Glutamatergic neuron (in vitro differentiated cells): ENCODE results near the gene C2CD2. TPM values are rescaled to one million over a fixed set of nuclear protein-coding genes. Genes with fewer than 3 reads are reported as not detected.

Source experiments
- DNase-seq: peaks from one replicate; pipeline ENCODE4 v3.0.0; 2022
- H3K27ac Mint-ChIP-seq: one replicate; pipeline ENCODE4 v1.8.0; 2020; ENCODE audit warnings: mild to moderate bottlenecking, mixed read lengths, inconsistent platforms; ENCODE audit not compliant: unreplicated experiment
- H3K27me3 Mint-ChIP-seq: one replicate; pipeline ENCODE4 v1.8.0; 2020; ENCODE audit warnings: mild to moderate bottlenecking, moderate library complexity, mixed read lengths, inconsistent platforms; ENCODE audit not compliant: unreplicated experiment
- H3K36me3 Mint-ChIP-seq: one replicate; pipeline ENCODE4 v1.8.0; 2020; ENCODE audit warnings: mild to moderate bottlenecking, mixed read lengths, inconsistent platforms; ENCODE audit not compliant: unreplicated experiment
- H3K4me1 Mint-ChIP-seq: one replicate; pipeline ENCODE4 v1.8.0; 2020; ENCODE audit warnings: mild to moderate bottlenecking, low read depth, mixed read lengths, inconsistent platforms; ENCODE audit not compliant: unreplicated experiment
- H3K4me3 Mint-ChIP-seq: one replicate; pipeline ENCODE4 v1.8.0; 2020; ENCODE audit warnings: mild to moderate bottlenecking, mixed read lengths, inconsistent platforms; ENCODE audit not compliant: unreplicated experiment
- H3K9me3 Mint-ChIP-seq: one replicate; pipeline ENCODE4 v1.8.0; 2020; ENCODE audit warnings: mild to moderate bottlenecking, moderate library complexity, mixed read lengths, inconsistent platforms; ENCODE audit not compliant: unreplicated experiment
- total RNA-seq: library from RNA; stranded (reverse); fragmentation: NEBNext Ultra II Directional; extraction: Animal tissue kit (Norgen Biotek cat#: 25700); gene quantifications from one replicate; pipeline ENCODE4 v1.2.1, GENCODE V29; 2021; ENCODE audit not compliant: unreplicated experiment
- TF ChIP-seq, protein P1 (sequence below): fragments of 200-600 bp; sonication (generic); IDR thresholded peaks from one replicate; pipeline ENCODE4 v1.5.0; 2021; ENCODE audit not compliant: partially characterized antibody, unreplicated experiment

C2CD2 gene
- total RNA-seq, 1 donor from 2014 or later = 0.78 TPM

- Mint-ChIP-seq H3K4me3 (no peak overlapping the region), H3K36me3 (no peaks in the 10 kb centered on the region), H3K27ac (no peak overlapping the region), H3K9me3 (no peaks in the 10 kb centered on the region), H3K27me3 (peaks cover 2% of the 10 kb centered on the region), H3K4me1 (peaks cover 5% of the 10 kb centered on the region)
- TF ChIP-seq, protein P1, sequence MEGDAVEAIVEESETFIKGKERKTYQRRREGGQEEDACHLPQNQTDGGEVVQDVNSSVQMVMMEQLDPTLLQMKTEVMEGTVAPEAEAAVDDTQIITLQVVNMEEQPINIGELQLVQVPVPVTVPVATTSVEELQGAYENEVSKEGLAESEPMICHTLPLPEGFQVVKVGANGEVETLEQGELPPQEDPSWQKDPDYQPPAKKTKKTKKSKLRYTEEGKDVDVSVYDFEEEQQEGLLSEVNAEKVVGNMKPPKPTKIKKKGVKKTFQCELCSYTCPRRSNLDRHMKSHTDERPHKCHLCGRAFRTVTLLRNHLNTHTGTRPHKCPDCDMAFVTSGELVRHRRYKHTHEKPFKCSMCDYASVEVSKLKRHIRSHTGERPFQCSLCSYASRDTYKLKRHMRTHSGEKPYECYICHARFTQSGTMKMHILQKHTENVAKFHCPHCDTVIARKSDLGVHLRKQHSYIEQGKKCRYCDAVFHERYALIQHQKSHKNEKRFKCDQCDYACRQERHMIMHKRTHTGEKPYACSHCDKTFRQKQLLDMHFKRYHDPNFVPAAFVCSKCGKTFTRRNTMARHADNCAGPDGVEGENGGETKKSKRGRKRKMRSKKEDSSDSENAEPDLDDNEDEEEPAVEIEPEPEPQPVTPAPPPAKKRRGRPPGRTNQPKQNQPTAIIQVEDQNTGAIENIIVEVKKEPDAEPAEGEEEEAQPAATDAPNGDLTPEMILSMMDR = no peak
- no peak for DNase-seq
Measured at GRCh38 chr21:41924368-41924754, 29.5 kb downstream of the C2CD2 start.

GRCh38 chr21:41923631-41924367 is 30.0 kb downstream of the C2CD2 start:
- no peaks in the 10 kb centered on the region for H3K9me3 Mint-ChIP-seq
- H3K27ac Mint-ChIP-seq = no peak overlapping the region
- H3K4me3 Mint-ChIP-seq = no peak overlapping the region
- no peaks in the 10 kb centered on the region for H3K36me3 Mint-ChIP-seq
- H3K27me3 Mint-ChIP-seq = peaks cover 2% of the 10 kb centered on the region
- TF ChIP-seq, protein P1 = no peak
- peaks cover 5% of the 10 kb centered on the region for H3K4me1 Mint-ChIP-seq
- DNase-seq = no peak

DNA sequence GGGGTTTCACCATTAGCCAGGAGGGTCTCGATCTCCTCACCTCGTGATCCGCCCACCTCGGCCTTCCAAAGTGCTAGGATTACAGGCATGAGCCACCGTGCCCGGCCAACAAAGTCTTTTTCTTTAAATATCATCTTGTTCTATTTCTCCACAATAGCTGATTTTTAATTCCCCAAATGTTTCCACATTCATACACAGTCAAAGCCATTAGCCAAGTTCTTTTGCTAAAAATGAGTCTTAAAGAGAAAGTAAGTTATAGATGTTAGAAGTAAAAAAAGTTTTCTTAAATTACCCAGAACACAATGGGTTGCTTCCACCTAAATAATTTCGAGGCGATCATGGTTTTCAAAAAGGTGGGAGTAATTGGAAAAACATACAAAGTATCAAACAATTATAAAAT is 30.6 kb downstream of the C2CD2 start:
- Mint-ChIP-seq H3K4me3 (no peak overlapping the region), H3K9me3 (no peaks in the 10 kb centered on the region), H3K27me3 (peaks cover 2% of the 10 kb centered on the region), H3K27ac (no peak overlapping the region), H3K4me1 (peaks cover 5% of the 10 kb centered on the region), H3K36me3 (no peaks in the 10 kb centered on the region)
- no peak for DNase-seq
- TF ChIP-seq, protein P1 = no peak

DNA sequence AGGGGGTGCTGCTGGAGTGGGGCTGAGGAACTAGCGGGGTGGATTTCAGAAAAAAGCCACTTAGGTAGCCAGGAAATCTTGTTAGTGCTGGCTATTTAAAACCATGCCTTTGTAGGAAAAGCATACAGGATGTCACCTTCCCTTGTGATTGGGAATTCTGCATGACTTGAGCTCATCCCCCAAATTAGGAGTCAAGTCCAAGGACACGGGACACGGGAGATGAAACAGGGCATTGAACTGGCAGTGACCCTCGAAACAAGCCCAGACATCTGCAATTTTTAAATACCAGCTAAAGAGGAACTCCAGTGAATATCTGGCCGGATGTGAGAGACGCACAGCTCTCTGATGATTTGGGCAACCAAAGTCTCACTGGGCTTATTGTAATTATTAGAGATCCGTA is 32.8 kb downstream of the C2CD2 start:
- TF ChIP-seq, protein P1 = no peak
- H3K27me3 Mint-ChIP-seq = peaks cover 2% of the 10 kb centered on the region
- DNase-seq = no peak

GRCh38 chr21:41920476-41920875 is 33.3 kb downstream of the C2CD2 start:
- no peak overlapping the region for H3K27ac Mint-ChIP-seq
- TF ChIP-seq, protein P1 = no peak
- H3K4me3 Mint-ChIP-seq = no peak overlapping the region
- no peaks in the 10 kb centered on the region for H3K27me3 Mint-ChIP-seq
- H3K36me3 Mint-ChIP-seq = no peaks in the 10 kb centered on the region
- H3K4me1 Mint-ChIP-seq = peaks cover 5% of the 10 kb centered on the region
- DNase-seq = no peak
- H3K9me3 Mint-ChIP-seq = no peaks in the 10 kb centered on the region

More for the DNA sequence above, 32.8 kb downstream of the C2CD2 start:
- Mint-ChIP-seq H3K27ac (no peak overlapping the region), H3K9me3 (no peaks in the 10 kb centered on the region), H3K36me3 (no peaks in the 10 kb centered on the region), H3K4me3 (no peak overlapping the region), H3K4me1 (peaks cover 7% of the 10 kb centered on the region)
